ENCODE measurements around the gene TPST1.
"Not testable (repeated sequence)": the region's sequence is repeated elsewhere in the genome, so short reads cannot be mapped to it uniquely, and the experiment has no call there.

Gene TPST1

DNA sequence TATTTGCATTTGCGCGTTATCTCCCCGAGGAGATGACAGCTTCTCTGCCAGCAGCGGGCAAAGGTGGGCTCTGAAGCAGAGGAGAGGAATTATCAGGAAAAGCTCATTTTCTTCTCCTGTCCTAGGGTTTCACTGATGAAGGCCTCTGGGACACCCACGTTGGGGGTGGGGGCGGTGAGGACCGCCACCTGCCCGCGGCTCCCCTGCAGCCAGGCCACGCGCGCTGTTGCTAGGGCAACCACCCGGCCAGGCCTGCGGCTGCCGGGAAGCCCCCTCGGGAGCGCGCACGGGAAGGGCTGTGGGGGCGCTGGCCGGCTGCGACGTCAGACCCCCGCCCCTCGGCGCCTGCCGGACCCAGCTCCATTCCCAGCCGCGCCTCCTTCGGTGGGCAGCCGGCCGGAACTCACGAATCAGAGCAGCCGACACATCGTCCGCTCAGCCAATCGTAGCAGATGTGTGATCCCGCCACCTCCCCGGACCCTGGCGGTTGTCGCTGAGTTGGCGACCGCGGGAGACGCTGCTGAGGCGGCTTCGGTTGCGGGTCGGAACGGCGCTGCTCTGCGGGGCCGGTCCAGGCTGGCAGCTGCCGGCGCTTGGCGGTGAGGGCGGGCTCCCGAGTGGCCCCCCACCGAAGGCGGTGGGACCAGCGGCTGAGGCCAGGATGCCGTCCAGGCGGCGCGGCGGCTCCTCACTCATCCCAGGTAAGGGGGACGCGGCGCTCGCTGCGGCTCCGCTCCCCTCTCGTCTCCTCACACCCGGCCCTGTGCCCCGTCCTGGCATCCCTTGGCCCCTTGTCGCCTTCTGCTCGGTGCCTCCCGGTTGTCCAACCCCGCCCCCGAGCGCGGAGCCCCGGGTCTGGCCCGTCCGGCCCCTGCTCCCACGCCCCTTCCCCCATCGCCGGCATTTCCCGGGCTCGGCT lies at the start of gene TPST1:
Gene TPST1 (plus strand): TSS at position 513 of the 919 bp plus-strand sequence. CDS start 35,092 bp downstream, outside the sequence.
- peak; percentile 86 for DNase-seq

DNA sequence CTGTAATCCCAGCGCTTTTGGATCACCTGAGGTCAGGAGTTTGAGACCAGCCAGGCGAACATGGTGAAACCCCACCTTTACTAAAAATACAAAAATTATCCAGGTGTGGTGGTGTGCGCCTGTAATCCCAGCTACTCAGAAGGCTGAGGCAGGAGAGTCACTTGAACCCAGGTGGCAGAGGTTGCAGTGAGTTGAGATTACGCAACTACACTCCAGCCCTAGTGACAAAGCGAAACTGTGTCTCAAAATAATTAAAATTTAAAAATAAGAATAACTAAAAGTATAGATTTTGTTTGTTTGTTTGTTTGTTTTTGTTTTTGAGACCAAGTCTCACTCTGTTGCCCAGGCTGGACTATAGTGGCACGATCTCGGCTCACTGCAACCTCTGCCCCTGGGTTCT lies 49.1 kb upstream of the TPST1 start:
- DNase-seq: not testable (repeated sequence)

DNA sequence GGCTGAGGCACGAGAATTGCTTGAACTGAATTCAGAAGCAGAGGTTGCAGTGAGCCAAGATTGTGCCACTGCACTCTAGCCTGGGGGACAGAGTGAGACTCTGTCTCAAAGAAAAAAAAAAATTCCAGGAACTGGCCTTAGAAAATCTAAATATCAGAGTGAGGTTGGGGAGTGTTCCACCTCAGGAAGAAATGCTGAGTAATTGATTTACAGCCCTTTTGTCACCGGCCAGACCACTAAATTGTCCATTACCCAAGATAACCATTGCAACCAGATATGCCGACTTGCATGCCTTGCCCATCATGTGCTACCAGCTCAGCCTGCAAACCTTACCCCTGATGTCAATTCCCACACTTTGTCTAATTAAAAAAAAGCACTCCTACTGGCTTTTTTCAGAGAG lies 48.1 kb upstream of the TPST1 start:
- no peak for DNase-seq

DNA sequence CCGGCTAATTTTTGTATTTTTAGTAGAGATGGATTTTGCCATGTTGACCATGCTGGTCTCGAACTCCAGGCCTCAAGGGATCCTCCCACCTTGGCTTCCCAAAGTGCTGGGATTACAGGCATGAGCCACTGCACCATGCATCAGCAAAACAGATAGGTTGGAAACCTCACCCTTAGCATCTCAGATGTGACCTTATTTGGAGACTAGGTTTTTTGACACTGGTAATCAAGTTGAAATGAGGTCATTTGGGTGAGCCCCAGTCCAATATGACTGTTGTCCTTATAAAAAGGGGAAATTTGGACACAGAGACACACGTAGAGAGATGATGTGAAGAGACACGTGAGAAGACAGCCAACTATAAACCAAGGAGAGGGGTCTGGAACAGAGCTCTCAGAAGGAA lies 42.5 kb upstream of the TPST1 start:
- DNase-seq: no peak

DNA sequence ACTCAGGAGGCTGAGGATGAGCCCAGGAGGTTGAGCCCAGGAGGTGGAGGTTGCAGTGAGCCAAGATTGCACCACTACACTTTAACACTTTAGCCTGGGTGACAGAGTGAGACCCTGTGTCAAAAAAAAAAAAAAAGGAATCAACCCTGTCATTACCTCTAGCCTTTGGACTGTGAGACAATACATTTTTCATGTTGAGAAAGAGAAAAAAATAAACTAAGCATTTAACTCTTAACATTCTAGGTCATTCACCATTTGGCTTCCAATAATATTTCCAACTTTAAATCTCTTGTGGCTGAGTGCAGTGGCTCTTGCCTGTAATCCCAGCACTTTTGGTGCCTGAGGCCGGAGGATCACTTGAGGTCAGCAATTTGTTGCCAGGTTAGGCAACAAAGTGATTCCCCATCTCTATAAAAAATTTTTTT lies 41.9 kb upstream of the TPST1 start:
- no peak for DNase-seq

DNA sequence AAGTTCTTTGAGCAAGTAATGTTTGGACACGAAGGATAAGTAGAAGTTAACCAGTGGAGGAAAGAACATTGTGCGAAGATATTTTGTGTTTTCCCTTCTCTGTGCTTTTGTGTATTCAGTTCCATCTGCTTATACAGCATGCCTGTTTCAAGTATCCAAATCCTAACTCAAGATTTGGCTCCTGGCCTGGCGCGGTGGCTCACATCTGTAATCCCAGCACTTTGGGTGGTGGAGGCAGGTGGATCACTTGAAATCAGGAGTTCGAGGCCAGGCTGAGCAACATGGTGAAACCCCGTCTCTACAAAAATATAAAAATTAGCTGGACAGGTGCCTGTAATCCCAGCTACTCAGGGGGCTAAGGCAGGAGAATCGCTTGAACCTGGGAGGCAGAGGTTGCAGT lies 40.8 kb upstream of the TPST1 start:
- no peak for DNase-seq

DNA sequence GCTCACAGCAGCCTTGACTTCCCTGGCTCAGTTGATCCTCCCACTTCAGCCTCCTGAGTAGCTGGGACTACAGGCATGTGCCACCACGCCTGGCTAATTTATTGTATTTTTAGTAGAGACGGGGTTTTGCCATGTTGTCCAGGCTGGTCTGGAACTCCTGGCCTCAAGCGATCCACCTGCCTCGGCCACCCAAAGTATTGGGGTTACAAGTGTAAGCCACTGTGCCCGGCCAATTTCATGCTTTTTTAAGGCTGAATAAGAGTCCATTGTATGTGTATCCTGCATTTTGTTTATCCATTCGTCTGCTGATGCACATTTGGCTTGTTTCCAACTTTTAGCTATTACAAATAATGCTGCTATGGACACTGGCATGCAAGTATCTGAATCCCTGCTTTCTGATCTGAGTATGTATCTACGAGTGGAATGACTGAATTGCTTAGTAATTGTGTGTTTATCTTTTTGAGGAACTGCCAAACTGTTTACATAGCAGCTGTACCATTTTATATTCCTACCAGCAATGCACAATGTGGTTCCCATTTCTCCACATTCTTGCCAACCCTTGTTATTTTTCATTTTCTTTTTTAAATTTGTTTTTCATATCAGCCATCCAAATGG lies 37.3 kb upstream of the TPST1 start:
- no peak for DNase-seq

DNA sequence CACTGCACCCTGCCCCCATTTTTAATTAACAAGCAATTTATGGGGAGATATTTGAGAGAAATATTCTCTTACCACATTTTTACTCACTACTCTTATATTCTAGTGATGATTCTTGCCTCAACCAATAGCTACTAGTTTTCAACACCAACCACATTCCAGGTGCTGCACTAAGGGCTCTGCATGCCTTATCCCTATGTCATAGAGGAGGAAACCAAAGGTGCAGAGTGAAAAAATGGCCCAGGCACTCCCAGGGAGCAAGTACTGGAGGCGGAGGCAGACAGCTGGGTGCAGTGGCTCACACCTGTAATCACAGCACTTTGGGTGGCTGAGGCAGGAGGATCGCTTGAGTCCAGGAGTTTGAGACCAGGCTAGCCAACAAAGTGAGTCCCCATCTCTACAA lies 35.5 kb upstream of the TPST1 start:
- DNase-seq: no peak

DNA sequence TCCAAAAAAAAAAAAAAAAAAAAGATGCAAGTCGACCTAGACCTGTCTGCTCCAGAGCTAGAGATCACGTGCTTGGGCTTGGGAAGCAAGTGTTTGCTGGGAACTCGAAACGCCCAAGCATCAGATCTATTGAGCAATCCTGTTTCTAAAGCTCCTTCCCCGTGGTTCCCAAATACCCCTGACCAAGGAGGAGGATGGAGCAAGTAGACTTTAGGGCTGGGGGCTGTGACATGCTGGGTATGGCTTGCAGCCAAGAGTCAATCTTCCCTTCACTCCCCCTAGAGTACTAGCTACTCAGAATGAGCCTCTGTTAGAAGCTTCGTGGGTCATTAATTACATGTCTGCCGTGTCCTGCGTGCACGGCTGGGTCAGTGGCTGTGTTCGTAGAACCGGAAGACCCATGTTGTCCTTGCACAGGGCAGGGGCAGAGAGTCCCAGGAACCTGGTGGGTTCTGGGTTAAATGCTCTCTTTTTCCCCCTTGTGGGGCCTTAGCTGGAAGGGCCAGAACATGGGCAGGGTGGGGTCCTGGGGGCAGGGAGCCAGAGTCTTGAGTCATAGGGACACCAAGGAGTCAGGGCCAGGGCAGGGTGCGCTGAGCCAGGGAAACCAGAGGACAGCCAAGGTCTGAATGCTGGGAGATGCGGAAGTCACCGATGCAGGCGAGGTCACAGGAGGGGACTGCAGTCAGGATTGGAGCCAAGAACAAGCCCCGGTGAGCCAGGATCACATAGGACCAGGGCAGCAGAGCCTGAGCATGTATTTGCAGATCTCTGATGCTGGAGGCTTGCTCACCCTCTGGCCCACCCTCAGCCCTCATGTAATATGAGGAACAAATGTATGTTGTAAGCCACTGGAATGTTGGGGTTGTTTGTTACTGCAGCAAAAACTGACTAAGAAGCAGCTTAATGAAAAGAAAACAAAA lies 34.6 kb upstream of the TPST1 start:
- DNase-seq: no peak

DNA sequence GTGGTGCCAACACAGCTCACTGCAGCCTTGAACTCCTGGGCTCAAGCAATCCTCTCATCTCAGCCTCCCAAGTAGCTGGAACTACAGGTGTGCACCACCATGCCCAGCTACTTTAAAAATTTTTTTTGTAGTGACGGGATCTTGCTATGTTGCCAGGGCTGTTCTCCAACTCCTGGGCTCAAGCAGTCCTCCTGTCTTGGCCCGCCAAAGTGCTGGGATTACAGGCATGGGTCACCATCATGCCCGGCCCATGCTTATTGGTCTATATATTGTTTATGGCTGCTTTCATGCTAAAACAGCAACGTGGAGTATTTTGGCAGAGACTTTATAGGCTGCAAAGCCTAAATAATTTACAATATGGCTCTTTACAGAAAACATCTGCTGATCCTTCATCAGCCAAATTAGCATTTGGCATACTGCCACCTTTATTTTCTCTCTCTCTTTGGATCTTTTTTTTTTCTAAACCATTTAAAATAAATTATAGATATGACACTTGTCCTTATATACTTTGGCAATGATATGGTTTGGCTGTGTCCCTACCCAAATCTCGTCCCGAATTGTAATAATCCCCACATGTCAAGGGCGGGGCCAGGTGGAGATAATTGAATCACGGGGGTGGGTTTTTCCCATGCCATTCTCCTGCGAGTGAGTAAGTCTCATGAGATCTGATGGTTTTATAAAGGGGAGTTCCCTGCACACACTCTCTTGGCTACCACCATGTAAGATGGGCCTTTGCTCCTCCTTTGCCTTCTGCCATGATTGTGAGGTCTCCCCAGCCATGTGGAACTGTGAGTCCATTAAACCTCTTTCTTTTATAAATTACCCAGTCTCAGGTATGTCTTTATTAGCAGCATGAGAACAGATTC lies 32.4 kb upstream of the TPST1 start:
- not testable (repeated sequence) for DNase-seq

DNA sequence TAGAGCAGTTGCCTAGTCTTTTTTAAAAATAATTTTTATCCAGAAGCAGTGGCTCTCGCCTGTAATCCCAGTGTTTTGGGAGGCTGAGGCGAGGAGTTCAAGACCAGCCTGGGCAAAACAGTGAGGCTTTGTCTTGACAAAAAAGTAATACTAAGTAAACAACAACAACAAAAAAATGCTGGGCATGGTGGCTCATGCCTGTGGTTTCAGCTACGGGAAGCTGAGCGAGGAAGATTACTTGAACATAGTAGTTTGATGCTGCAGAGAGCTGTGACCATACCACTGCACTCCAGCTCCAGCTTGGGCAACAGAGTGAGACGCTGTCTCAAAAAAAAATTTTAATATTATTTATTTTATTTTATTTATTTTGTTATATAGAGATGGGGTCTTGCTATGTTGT lies 31.3 kb upstream of the TPST1 start:
- no peak for DNase-seq

DNA sequence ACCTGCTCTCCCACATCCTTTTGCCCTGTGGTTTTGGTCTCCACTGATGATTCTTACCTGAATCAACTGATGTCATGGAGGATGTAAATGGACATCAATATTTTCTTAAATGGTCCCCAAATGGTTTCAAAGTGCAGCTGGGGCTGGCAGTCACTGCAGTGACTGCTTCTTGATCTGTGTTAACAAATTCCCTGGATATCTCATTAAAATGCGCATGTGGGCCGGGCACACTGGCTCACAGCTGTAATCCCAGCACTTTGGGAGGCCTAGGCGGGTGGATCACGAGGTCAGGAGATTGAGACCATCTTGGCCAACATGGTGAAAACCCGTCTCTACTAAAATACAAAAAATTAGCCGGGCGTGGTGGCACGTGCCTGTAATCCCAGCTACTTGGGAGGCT lies 30.1 kb upstream of the TPST1 start:
- DNase-seq: not testable (repeated sequence)

DNA sequence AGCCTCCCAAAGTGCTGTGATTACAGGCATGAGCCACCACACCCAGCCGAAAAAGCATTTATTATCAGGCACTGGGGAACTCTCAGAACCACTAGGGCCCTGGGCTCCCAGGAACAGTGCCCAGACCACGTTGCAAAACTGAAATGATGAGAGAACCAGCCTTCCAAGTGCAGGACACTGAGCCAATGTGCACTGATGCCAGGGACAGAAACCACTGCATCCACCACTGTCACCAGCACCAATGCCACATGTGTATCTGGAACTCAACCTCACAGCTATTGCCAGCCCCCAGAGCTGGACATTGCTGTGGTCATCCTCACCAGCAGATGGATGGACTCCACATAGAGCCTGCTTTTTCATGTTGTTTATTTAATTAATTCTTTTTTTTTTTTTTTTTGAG lies 28.2 kb upstream of the TPST1 start:
- DNase-seq: no peak

DNA sequence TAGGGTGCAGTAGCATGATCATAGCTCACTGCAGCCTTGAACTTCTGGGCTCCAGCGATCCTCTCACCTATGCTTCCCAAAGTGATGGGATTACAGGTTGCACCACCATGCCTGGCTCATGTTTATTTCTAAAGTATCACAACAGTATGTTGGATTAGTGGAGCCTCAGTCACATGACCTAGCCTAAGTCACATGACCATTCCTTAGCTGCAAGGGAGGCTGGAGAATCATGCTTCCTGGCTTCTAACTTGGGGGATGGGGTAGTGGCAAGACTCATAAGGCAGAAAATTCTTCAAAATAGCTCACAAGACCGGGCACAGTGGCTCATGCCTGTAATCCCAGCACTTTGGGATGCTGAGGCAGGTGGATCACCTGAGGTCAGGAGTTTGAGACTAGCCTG lies 26.9 kb upstream of the TPST1 start:
- no peak for DNase-seq

DNA sequence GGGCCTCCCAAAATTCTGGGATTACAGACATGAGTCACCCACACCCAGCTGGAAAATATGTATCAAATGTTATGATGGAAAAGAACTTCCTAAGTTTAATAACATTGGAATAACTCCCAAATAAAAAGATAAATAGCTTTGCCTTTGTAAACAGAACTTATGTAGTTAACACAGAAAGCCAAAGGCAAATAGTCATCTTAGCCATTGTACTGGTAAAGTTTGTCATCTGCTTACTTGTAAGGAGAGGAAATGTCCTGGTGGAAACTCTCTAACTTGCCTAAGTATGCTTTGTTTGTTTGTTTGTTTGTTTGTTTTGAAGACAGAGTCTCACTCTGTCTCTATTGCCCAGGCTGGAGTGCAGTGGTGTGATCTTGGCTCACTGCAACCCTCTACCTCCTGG lies 23.8 kb upstream of the TPST1 start:
- DNase-seq: no peak

DNA sequence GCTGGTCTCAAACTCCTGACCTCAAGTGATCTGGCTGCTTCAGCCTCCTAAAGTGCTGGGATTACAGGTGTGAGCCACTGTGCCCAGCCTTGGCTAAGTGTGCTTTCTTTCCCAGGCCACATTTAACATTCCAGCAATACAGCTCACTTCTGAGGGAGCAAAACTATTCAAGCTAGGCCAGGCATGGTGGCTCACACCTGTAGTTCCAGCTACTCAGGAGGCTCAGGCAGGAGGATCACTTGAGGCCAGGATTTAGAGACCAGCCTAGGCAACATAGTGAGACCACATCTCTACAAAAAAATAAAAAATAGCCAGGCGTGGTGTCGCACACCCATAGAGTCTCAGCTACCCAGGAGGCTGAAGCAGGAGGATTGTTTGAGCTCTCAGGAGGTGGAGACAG lies 23.3 kb upstream of the TPST1 start:
- no peak for DNase-seq

DNA sequence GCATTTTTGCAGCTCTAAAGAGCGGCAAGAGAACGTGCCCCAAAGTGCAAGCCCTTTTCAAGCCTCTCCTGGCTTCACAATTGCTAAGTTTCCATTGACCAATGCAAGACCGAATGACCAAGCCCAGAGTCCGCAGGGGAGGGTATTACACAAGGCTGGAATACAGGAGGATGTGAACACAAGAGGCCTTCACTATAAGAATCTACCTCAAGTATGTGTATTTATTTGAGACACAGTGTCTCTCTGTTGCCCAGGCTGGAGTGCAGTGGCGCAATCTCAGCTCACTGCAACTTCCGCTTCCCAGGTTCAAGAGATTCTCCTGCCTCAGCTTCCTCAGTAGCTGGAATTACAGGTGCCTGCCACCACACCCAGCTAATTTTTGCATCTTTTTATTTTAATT lies 22.2 kb upstream of the TPST1 start:
- DNase-seq: no peak

DNA sequence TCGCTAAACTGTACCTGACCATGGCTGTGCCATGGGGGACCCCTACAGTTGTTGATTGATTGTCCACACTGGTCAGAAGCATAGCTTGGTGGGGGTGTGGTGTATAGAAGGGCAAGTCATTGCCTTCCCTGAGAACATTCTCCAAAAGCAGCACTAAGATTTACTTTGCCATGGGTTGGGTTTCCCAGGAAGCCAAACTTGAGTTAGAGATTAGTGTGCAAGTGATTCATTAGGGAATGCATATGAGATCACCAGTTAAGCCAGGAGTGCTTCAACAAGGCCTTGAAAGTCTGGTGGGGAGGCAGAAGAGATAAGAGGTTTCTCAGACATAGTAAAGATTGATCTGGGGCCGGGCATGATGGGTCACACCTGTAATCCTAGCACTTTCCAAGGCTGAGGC lies 21.4 kb upstream of the TPST1 start:
- no peak for DNase-seq

DNA sequence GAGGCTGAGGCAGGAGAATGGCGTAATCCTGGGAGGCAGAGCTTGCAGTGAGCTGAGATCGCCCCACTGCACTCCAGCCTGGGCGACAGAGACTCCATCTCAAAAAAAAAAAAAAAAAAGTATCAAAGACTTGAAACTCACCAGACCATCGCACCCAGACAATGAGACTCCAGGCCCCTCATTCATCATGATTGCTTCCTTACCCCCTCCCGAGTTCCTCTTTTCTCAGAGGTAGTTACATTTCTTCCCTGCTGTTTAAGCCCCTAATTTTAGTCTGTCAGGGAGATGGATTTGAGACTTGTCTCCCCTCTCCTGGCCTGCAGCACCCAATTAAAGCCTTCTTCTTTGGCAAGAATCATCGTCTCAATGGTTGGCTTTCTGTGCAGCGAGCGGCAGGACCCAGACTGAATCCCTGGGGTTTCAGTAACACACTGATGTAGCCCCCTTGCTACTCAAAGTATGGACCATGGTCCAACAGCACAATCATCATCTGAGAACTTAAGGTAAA lies 19.4 kb upstream of the TPST1 start:
- no peak for DNase-seq

DNA sequence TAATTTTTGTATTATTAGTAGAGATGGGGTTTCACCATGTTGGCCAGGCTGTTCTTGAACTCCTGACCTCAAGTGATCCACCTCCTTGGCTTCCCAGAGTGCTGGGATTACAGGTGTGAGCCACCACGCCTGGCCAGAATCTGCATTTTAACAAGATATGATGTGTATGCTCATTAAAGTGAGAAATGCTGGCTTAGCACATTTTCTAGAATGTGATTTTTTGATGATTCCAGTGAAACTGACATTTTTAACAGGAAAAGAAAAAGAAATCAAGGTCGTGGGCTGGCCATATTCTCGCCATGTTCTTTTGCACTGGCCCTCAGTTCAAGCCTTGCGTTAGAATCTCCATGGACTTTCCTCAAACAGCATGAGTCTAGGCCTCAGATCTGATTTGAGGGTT lies 18.1 kb upstream of the TPST1 start:
- DNase-seq: no peak

DNA sequence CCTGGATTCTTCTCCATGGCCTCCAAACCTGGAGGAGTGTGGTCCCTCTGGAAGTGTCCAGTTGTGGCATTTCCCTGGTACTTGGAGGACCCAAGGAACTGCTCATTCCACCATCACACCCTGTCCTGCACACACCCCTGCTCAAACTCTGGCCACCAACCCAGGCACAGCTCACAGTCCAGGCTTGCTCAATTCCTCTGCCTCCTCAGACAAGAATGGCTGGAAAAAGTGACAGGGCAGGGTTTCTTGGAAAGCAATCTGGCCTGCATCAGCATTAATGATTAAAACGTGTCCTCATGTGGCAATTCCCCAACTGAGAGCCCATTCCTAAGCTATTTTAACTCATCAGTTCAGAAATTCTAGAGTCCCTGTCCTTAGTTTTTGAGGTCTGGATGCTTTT lies 17.2 kb upstream of the TPST1 start:
- no peak for DNase-seq

DNA sequence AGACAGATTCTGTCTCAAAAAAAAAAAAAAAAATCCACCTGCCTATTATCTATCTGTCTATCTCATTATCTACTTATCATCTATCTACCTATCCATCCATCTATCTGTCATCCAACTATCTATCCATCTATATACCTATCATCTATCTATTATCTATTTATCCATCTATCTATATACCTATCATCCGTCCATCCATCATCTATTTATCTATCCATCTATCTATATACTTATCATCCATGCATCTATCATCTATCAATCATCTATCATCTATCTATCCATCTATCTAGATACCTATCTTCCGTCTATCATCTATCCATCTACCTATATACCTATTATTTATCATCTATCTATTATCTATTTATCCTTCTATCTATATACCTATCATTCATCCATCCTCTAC lies 16.5 kb upstream of the TPST1 start:
- DNase-seq: no peak

All from activated T-cell treated with anti-CD3 and anti-CD28 coated beads, Interleukin-2, amount 50 U/mL, for 1 hour (primary cell).